ENCODE measurements around the gene EOLA2.
"Not testable (repeated sequence)": the region's sequence is repeated elsewhere in the genome, so short reads cannot be mapped to it uniquely, and the experiment has no call there.

- TF ChIP-seq CTCF, POLR2A (IDR thresholded peaks at IDR 0.05): not testable (repeated sequence)
Observed at GRCh38 chrX:149945087-149945670, 6.9 kb upstream of the EOLA2 start.

All from tibial nerve (tissue), 3 donors.